ENCODE results near the gene C22orf42.
"Not testable (repeated sequence)": the region's sequence is repeated elsewhere in the genome, so short reads cannot be mapped to it uniquely, and the experiment has no call there.

The C22orf42 gene

DNA sequence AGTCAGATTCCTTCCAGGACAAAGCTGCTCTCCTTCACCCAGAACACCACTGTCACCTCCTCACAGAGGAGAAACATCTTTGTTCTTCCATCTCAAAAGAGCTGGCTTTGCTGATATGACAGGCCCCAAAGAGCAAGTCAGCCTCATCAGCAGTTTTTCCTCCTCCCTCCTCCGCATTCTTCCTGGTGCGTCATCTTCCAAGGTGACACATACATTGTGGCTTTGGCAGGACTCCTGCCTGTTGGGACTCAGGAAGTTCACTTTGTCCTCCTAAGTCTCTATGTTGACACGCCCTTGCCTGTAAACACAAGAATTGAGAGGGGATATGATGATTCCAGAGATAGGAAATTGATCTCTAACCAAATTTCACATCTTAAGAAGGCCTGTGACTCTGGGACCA is 23.1 kb downstream of the C22orf42 start:
- DNase-seq (ENCODE audit: low spot score) = not testable (repeated sequence)

DNA sequence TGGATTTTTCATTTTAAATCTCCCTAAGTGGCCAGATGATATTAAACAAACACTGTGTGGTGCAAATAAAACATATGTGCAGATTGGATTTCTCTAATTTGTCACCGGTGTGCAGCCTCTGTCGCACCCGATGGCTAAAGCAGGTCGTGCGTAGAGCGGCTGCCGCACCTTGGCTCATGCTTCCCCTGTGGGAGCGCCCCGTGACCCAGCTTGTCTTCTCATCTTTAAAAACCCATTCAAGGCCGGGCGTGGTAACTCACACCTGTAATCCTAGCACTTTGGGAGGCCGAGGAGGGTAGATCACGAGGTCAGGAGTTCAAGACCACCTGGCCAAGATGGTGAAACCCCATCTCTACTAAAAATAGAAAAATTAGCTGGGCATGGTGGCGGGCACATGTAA is 24.3 kb downstream of the C22orf42 start:
- DNase-seq (ENCODE audit: low spot score) = not testable (repeated sequence)

DNA sequence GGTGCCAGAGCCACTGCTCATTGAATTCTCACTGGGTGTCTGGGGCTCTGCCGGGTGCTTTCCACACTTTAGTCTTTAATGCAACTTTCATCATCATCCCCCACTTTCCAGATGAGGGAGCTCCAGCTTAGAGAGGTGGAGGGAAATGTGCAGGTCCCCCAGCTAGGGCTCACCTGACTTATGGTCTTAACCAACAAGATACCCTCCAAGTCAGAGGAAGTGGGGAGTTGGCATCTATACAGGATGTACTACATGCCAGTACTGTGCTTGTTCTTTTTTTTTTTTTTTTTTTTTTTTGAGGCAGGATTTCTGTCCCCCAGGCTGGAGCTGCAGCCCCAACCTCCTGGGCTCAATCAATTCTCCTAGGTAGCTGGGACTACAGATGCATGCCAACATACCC is 26.3 kb downstream of the C22orf42 start:
- DNase-seq (ENCODE audit: low spot score) = no peak

DNA sequence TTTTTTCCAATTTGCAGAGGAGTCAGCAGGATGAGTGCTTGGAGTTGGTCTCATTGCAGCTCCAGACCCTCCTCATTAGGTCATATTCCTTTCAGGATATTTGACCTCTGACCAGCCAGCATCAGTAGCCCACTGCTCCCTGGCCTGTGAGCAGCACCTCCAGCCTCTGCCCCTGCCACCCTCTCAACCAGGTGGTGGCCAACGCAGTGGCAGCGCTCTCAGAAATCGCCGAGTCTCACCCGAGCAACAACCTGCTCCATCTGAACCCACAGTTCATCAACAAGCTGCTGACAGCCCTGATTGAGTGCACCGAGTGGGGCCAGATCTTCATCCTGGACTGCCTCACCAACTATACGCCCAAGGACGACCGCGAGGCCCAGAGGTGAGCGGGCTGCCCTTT is 27.0 kb downstream of the C22orf42 start:
- DNase-seq (ENCODE audit: low spot score) = no peak

DNA sequence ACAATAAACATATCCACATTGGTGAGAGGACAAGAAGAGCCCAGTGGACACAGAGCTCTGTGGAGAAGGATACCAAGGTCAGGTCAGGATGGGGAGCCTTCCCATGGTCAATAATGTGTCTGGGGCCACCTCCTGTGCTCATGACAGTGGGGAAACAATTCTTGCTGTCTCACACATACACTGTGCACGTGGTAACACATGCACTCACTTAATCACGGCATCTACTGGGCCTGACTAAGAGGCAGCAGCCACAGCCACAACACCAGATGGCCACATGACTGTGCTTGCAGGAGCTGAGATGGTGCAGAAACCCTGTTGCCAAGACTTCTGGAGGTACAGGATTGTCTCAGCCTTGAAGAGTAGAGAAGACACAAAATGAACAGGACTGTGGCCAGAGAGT is 28.6 kb downstream of the C22orf42 start:
- no peak for DNase-seq (ENCODE audit: low spot score)

DNA sequence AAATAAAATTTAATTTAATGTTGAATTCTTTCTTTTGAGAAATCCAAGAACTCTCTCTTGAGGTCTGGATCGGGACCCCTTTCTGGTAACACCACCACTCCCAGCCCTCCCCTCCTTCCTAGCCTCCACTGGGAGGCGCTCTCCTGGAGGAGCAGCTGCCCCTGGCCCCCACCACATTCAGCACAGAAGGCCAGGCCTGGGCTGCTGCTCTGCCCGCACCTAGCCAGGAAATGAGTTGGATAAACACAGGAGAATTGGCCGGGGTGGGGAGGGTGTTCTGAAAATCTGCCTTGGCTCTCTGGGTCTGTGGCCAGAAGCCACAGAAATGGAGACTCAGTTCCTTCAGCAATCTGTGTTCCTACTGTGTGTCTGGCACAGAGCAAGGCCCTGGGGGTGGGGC is 31.2 kb downstream of the C22orf42 start:
- no peak for DNase-seq (ENCODE audit: low spot score)

DNA sequence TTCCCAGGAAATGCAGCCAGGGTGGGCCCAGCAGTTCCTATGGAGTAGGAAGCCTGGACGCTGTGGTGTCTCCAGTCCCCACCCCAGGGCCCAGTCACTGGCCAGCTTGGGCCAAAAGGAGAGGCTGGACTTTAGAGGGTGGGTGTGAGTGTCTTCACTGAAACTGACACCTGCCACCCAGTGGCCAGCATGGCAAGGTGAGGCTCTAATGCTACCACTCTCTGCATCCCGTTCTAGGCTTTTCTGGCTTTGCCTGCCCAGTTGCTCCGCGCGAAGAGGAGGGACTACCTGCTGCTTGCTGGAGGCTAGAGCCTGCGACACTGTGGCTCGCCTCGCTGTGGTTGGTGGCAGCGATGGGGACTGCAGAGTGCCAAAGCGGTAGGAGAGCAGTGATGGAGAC is 35.4 kb downstream of the C22orf42 start:
- DNase-seq (ENCODE audit: low spot score) = no peak

DNA sequence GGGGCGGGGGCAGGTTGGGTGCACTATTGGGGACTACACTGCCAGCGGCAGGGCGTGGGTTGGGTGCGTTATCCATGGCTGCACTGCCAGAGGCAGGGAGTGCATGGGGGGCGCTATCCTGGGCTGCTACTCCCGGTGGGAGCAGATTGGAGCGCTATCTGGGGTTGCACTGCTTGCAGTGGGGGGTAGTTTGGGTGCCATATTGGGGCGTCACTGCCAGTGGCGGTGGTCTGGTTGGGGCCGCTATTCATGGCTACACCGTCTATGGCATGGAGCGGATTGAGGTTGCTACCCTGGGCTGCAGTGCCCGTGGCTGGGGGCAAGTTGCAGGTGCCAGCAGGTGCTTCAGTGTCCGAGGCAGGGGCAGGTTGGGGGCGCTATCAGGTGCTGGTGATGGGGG is 36.2 kb downstream of the C22orf42 start:
- DNase-seq (ENCODE audit: low spot score) = no peak

DNA sequence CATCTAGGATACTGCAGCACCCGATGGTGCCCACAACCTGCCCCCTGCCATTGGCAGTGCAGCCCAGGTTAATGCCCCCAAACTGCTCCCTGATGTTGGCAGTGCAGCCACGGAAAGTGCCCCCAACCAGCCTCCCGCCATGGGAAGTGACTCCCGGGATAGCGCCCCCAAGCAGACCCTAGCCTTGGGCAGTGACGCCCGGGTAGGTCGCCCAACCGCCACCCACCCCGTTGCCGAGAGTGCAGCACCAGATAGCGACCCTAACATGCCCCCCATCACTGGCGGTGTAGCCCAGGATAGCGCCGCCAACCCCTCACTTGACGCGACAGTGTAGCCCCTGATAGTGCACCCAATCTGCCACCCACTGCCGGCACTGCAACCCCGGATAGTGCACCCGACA is 38.5 kb downstream of the C22orf42 start:
- no peak for DNase-seq (ENCODE audit: low spot score)

DNA sequence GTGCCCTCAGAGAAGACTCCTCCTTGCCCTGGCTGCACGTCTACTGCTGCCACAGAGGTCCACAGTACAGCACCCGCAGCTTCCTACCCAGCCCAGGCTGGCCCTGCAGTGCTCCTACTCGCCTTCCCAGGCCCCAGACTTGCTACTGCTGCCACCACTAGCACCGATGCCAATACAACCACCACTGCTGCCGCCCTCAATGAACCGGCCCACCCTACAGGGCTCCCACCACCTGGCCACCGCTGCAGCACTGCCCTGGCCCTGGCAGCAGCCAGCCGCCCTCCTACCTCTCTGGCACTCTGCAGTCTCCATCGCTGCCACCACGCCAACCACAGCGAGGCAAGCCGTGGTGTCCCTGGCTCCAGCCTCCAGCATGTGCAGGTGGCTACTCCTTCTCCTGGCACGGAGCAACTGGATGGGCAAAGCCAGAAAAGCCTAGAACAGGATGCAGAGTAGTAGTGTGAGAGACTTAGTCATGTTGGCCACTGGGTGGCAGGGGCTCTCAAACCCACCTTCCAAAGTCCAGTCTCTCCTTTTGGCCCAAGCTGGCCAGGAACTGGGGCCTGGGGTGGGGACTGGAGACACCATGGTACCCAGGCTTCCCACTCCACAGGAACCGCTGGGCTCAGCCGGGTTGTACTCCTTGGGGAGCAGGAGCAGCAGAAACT is 39.4 kb downstream of the C22orf42 start:
- DNase-seq (ENCODE audit: low spot score) = no peak

DNA sequence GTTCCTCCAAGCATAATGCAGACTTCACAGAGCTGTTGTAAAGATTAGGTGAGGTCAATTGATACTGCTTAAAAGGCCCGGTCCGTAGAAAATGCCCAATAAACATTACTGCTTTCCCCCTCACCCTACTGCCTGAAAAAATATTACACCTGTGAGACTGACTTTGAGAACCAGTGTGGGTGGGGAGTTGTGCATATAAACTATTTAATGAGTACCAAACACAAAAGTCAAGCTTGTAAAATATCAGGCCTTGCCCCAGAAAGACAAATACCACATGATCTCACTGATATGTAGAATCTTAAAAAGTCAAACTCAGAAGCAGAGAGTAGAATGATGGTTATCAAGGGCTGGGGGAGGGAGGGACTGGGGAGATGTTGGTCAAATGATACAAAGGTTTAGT is 46.7 kb downstream of the C22orf42 start:
- DNase-seq (ENCODE audit: low spot score) = no peak

DNA sequence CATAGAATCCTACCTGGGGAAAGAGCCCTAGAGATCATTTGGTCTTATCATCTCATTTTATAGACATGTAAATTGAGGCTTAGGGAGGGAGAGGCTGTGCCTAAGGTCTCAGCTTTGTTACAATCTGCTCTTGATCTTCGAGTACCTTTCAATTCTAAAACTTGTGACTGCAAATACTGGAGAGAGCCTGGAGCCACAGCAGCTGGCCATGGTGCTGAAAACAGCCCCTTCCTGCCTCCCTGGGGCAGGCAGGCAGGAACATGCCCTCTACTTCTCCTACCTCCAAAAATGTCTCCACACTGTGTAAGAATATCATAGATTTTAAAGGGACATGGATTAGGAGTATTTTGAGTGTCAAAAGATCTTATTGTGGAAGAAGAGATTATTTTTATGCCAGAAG is 52.2 kb downstream of the C22orf42 start:
- no peak for DNase-seq (ENCODE audit: low spot score)

DNA sequence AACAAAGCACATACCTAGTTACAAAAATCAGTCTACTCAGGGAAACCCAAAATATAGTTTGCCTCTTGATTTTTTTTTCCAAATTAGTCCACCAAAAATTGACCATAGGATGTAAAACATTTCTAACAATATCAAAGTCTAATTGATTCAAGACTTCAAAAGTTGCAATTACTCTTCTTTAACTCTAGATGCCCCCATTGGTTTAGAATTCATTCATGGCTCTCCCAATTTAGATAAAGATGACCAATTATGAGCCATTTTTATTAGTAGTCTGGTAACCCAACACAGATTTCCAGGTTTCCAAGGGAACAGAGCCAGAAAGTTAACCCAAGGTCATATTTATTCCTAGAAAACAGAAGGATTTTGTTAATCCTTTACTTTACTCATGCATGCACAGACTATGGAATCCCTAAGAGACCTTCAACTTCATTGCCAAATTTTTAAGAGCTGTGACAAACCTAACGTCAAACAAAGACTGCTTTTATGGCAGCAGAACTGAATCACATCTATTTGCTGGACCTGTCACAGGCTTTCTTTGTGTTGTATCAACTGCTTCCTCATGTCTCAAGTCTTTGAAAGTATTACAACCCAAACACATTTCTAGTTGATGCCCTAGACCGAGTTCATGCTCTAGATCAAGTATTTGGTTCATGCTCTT is 55.3 kb downstream of the C22orf42 start:
- DNase-seq (ENCODE audit: low spot score) = no peak

DNA sequence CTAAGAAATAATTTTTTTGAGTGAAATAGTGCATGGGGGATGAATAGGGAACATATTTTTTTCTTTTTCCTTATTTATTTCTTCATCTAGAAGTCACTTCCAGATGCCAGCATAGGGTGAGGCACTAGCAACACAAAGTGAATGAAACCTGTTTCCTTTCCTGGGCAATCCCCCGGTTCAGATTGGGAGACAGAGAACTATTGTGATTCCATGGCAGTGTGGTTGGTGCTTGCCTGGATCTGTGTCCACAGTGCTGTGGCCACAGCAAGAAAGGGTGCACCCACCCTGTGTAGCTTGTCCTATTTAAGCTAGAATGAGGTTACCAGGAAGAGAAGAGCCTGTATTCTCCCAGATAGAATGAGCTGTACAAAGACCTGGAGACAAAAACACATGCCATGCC is 58.4 kb downstream of the C22orf42 start:
- no peak for DNase-seq (ENCODE audit: low spot score)

Measured in putamen (tissue), 1 donor.